ENCODE data around the gene KNOP1.

Gene KNOP1

DNA sequence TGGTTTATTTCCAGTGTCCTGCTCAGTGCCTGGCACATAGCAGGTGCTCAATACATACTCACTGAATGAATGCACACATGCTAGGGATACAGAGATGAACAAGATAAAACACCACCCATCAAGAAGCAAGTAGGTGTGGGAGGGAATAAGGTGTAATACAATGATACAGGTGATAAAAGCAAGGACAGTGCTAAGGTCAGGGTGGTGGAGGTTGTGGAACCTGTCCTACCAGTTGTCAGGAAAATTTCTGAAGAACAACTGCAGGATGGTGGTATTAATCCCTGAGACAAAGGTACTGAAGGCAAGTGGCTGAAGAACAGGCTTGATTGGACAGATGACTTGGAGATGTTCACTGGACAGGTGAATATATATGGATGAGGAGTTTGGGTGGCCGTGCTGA is 1.8 kb downstream of the KNOP1 start:
- Histone ChIP-seq H3K9me3 (ENCODE audit: low read length) (no peaks in the 10 kb centered on the region), H3F3A (ENCODE audit: insufficient read depth, low read length) (no peaks in the 10 kb centered on the region), H3K27ac (ENCODE audit: low read depth, low read length, poor library complexity, severe bottlenecking) (no peak overlapping the region), H3K4me1 (ENCODE audit: insufficient read depth, low read length, severe bottlenecking) (peaks cover 21% of the 10 kb centered on the region), H3K4me2 (ENCODE audit: low read length) (peak overlapping the region; percentile 66), H3K27me3 (ENCODE audit: insufficient read depth, low read length) (no peaks in the 10 kb centered on the region), H3K9me2 (ENCODE audit: low read depth, low read length) (no peaks in the 10 kb centered on the region), H2AFZ (ENCODE audit: low read length) (no peak overlapping the region), H3K36me3 (ENCODE audit: insufficient read depth, low read length) (peaks cover 27% of the 10 kb centered on the region; the same call in 1 of the 2 replicates), H3K4me3 (ENCODE audit: low read depth, low read length, poor library complexity, severe bottlenecking) (peak overlapping the region; percentile 77), H4K20me1 (ENCODE audit: insufficient read depth, low read length) (no peaks in the 10 kb centered on the region), H3K9ac (ENCODE audit: low read length) (no peak overlapping the region; the same call in 1 of the 2 replicates), H3K79me2 (ENCODE audit: insufficient read depth, low read length) (peaks cover 17% of the 10 kb centered on the region)
- TF ChIP-seq EZH2 (IDR thresholded peaks at IDR 0.05; ENCODE audit: borderline replicate concordance, low read length), result no peak
- TF ChIP-seq, protein P1, sequence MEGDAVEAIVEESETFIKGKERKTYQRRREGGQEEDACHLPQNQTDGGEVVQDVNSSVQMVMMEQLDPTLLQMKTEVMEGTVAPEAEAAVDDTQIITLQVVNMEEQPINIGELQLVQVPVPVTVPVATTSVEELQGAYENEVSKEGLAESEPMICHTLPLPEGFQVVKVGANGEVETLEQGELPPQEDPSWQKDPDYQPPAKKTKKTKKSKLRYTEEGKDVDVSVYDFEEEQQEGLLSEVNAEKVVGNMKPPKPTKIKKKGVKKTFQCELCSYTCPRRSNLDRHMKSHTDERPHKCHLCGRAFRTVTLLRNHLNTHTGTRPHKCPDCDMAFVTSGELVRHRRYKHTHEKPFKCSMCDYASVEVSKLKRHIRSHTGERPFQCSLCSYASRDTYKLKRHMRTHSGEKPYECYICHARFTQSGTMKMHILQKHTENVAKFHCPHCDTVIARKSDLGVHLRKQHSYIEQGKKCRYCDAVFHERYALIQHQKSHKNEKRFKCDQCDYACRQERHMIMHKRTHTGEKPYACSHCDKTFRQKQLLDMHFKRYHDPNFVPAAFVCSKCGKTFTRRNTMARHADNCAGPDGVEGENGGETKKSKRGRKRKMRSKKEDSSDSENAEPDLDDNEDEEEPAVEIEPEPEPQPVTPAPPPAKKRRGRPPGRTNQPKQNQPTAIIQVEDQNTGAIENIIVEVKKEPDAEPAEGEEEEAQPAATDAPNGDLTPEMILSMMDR (IDR thresholded peaks at IDR 0.05; ENCODE audit: low read length), result no peak

DNA sequence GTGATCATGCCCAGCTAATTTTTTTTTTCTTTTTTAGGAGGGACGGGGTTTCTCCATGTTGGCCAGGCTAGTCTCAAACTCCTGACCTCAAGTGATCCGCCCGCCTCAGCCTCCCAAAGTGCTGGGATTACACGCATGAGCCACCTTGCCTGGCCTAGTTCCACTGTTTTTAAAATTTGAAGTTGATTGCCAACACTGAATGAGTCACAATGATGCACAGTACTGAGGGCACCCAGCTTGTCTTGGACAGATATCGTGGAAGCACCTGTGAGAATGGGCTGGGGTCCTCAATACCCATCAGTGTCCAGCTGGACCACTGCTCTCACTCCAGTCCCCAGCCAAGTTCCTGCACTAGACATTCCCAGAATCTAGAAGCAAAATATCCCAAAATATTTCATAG is 2.5 kb downstream of the KNOP1 start:
- Histone ChIP-seq H3K4me1 (ENCODE audit: insufficient read depth, low read length, severe bottlenecking) (peaks cover 21% of the 10 kb centered on the region), H3K4me3 (ENCODE audit: low read depth, low read length, poor library complexity, severe bottlenecking) (no peak overlapping the region), H3K36me3 (ENCODE audit: insufficient read depth, low read length) (peaks cover 33% of the 10 kb centered on the region; the same call in 1 of the 2 replicates), H3K9me3 (ENCODE audit: low read length) (no peaks in the 10 kb centered on the region), H3K27ac (ENCODE audit: low read depth, low read length, poor library complexity, severe bottlenecking) (no peak overlapping the region), H3K9me2 (ENCODE audit: low read depth, low read length) (no peaks in the 10 kb centered on the region), H2AFZ (ENCODE audit: low read length) (no peak overlapping the region), H3K27me3 (ENCODE audit: insufficient read depth, low read length) (no peaks in the 10 kb centered on the region), H3K4me2 (ENCODE audit: low read length) (no peak overlapping the region), H3F3A (ENCODE audit: insufficient read depth, low read length) (no peaks in the 10 kb centered on the region), H4K20me1 (ENCODE audit: insufficient read depth, low read length) (no peaks in the 10 kb centered on the region), H3K79me2 (ENCODE audit: insufficient read depth, low read length) (peaks cover 17% of the 10 kb centered on the region), H3K9ac (ENCODE audit: low read length) (no peak overlapping the region)
- TF ChIP-seq EZH2 (IDR thresholded peaks at IDR 0.05; ENCODE audit: borderline replicate concordance, low read length), result no peak
- TF ChIP-seq, protein P1 (IDR thresholded peaks at IDR 0.05; ENCODE audit: low read length), result no peak

DNA sequence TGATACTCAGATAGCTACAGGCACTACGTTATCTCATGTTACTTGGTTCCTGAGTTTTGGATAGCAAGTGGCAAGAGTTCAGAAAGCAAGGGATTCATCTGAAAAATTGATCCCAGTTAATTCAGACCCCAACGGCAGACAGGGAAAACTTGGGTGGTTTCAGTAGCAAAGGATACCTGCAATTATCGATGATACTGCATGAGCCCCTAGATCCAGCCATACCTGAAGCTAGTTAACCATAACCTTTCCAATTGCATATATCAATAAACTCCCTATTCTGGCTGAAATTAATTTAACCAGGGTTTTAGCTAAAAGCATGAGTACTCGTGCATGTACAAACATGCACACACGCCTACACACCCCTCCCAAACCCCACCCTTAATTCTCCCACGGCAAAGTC is 4.3 kb downstream of the KNOP1 start:
- H3K4me2 ChIP-seq (ENCODE audit: low read length), result no peak overlapping the region
- no peaks in the 10 kb centered on the region for H3F3A ChIP-seq (ENCODE audit: insufficient read depth, low read length)
- no peak overlapping the region for H3K27ac ChIP-seq (ENCODE audit: low read depth, low read length, poor library complexity, severe bottlenecking)
- H2AFZ ChIP-seq (ENCODE audit: low read length), result no peak overlapping the region
- no peaks in the 10 kb centered on the region for H4K20me1 ChIP-seq (ENCODE audit: insufficient read depth, low read length)
- no peak overlapping the region for H3K4me3 ChIP-seq (ENCODE audit: low read depth, low read length, poor library complexity, severe bottlenecking)
- peaks cover 43% of the 10 kb centered on the region for H3K36me3 ChIP-seq (ENCODE audit: insufficient read depth, low read length)
- H3K79me2 ChIP-seq (ENCODE audit: insufficient read depth, low read length), result peaks cover 17% of the 10 kb centered on the region
- no peaks in the 10 kb centered on the region for H3K9me3 ChIP-seq (ENCODE audit: low read length)
- H3K9me2 ChIP-seq (ENCODE audit: low read depth, low read length), result no peaks in the 10 kb centered on the region
- no peak for TF ChIP-seq EZH2 (IDR thresholded peaks at IDR 0.05; ENCODE audit: borderline replicate concordance, low read length)
- TF ChIP-seq, protein P1 (IDR thresholded peaks at IDR 0.05; ENCODE audit: low read length), result no peak
- H3K9ac ChIP-seq (ENCODE audit: low read length), result no peak overlapping the region
- peaks cover 15% of the 10 kb centered on the region for H3K4me1 ChIP-seq (ENCODE audit: insufficient read depth, low read length, severe bottlenecking)
- no peaks in the 10 kb centered on the region for H3K27me3 ChIP-seq (ENCODE audit: insufficient read depth, low read length)
